ENCODE data around the gene MRPS18A. TPM values are rescaled to one million over a fixed set of nuclear protein-coding genes. Genes with fewer than 3 reads are reported as not detected.

Gene MRPS18A
- total and polyA plus RNA-seq, 2 of the 8 experiments (the other 6 are each of a cell fraction or from before 2014, with no cell fraction given) = 48.3 to 121 TPM

DNA sequence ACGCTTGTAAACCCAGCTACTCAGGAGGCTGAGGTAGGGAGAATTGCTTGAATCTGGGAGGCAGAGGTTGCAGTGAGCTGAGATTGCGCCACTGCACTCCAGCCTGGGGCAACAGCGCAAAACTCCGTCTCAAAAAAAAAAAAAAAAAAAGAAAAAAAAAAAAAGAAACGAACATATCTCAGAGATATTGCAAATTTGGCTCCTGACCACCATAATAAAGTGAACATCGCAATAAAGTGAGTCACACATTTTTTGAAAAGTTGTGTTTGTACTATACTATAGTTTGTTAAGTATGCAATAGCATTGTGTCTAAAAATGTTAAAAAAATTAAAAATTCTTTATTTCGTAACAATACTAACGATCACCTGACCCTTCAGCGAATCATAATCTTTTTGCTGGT lies 29.4 kb downstream of the MRPS18A start:
- Histone ChIP-seq H4K5ac (ENCODE audit: insufficient read length, low read depth, low read length) (no peak overlapping the region), H3K79me1 (ENCODE audit: low read depth, low read length) (no peaks in the 10 kb centered on the region), H3K4me1 (replicated peaks in 1 of 4; ENCODE audit: control insufficient read depth in 3 of 4, insufficient read depth in 4 of 4, low read length in 3 of 4) (peaks cover 0 to 4% (median 1%) of the 10 kb centered on the region in 4 experiments; a peak in 2 of 7 replicates), H2BK120ac (replicated peaks; ENCODE audit: low read depth, low read length) (no peak overlapping the region), H3K4me2 (ENCODE audit: insufficient read depth in 1 of 2, low read depth in 2 of 2, low read length in 2 of 2) (no peak overlapping the region), H2BK20ac (ENCODE audit: low read length) (no peak overlapping the region), H3K9me3 (ENCODE audit: insufficient read depth in 2 of 2, low read depth in 1 of 2, low read length in 1 of 2) (peaks cover 0 to 2% of the 10 kb centered on the region in 2 experiments; a peak in 1 of 4 replicates), H2BK15ac (ENCODE audit: low read length) (no peak overlapping the region), H3K9ac (replicated peaks in 1 of 4; ENCODE audit: extremely low read depth in 1 of 4, low read depth in 3 of 4, low read length in 3 of 4) (no peak overlapping the region), H3K23me2 (ENCODE audit: low read depth, low read length) (no peaks in the 10 kb centered on the region), H3K27ac (ENCODE audit: low read depth, low read length) (no peak overlapping the region), H3K4me3 (ENCODE audit: extremely low read depth in 1 of 4, insufficient read depth in 2 of 4, low read depth in 3 of 4, low read length in 4 of 4) (no peak overlapping the region), H2BK12ac (ENCODE audit: low read depth, low read length) (no peak overlapping the region), H2AK5ac (ENCODE audit: low read depth, low read length) (no peak overlapping the region), H3K14ac (ENCODE audit: insufficient read length) (no peak overlapping the region), H3K18ac (ENCODE audit: extremely low read depth, low read length) (no peak overlapping the region), H2AFZ (ENCODE audit: low read length) (no peak overlapping the region), H2BK5ac (ENCODE audit: low read depth, low read length) (no peak overlapping the region), H3K4ac (replicated peaks; ENCODE audit: insufficient read length, low read depth, low read length) (no peak overlapping the region), H4K91ac (replicated peaks; ENCODE audit: insufficient read length, low read length) (no peak overlapping the region), H3K79me2 (ENCODE audit: control insufficient read depth in 1 of 2, insufficient read depth in 2 of 2, low read length in 2 of 2) (no peaks in the 10 kb centered on the region), H3K36me3 (ENCODE audit: control insufficient read depth in 2 of 4, insufficient read depth in 4 of 4, low read length in 3 of 4) (no peaks in the 10 kb centered on the region), H3K27me3 (replicated peaks in 1 of 4; ENCODE audit: control insufficient read depth in 3 of 4, extremely low read depth in 1 of 4, insufficient read depth in 3 of 4, low read length in 3 of 4) (no peaks in the 10 kb centered on the region), H3K56ac (replicated peaks; ENCODE audit: insufficient read length, low read depth, low read length) (no peak overlapping the region), H4K20me1 (replicated peaks in 1 of 2; ENCODE audit: control insufficient read depth in 1 of 2, insufficient read depth in 2 of 2, low read length in 2 of 2) (no peaks in the 10 kb centered on the region), H4K8ac (ENCODE audit: extremely low read depth, insufficient read depth, low read length) (no peak overlapping the region), H3K23ac (ENCODE audit: insufficient read length) (no peak overlapping the region)
- ChIA-PET CTCF (ENCODE audit: partially characterized antibody) (interaction anchor here (0.9 to 3.2 kb wide), 4 partner anchors 8 to 427 kb away, joined by 3 to 20 read pairs (median 4); no protein-coding TSS in a partner anchor), POLR2A (ENCODE audit: partially characterized antibody) (interaction anchor here (0.7 to 2.5 kb wide), 2 partner anchors 11 to 28 kb away, joined by 3 to 9 read pairs; partner anchors contain the start of gene GTPBP2)
- 95% methylated on average over 6 of the region's 9 CpGs; no CpG with 5 or more reads in 1 of the 2 experiments for WGBS, 2 experiments (ENCODE audit: extremely low coverage in 1 of 2, insufficient coverage in 1 of 2, insufficient read length in 1 of 2, insufficient replicate concordance in 2 of 2, low coverage in 1 of 2, low lambda C conversion rate in 2 of 2, missing lambda C conversion rate in 1 of 2)
- FAIRE-seq = no peak
- DNase-seq (ENCODE audit: low read depth in 1 of 2, low spot score in 2 of 2) = no peak
- no peak for TF ChIP-seq TAF1 (IDR thresholded peaks at IDR 0.05; ENCODE audit: low read depth, low read length)
- no peak for TF ChIP-seq RAD21 (IDR thresholded peaks at IDR 0.05 in 1 of 2, conservative IDR thresholded peaks at IDR 0.05 in 1 of 2; ENCODE audit: low read depth in 2 of 2, low read length in 2 of 2)
- TF ChIP-seq POU5F1 (IDR thresholded peaks at IDR 0.05; ENCODE audit: low read depth, low read length) = no peak
- TF ChIP-seq, protein P1, sequence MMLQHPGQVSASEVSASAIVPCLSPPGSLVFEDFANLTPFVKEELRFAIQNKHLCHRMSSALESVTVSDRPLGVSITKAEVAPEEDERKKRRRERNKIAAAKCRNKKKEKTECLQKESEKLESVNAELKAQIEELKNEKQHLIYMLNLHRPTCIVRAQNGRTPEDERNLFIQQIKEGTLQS (IDR thresholded peaks at IDR 0.05; ENCODE audit: insufficient read depth, low read depth, low read length) = no peak
- no peak for TF ChIP-seq TAF7 (optimal IDR thresholded peaks at IDR 0.05; ENCODE audit: borderline replicate concordance, low read depth, low read length)
- no peak for TF ChIP-seq SIN3A (conservative IDR thresholded peaks at IDR 0.05 in 1 of 2, IDR thresholded peaks at IDR 0.05 in 1 of 2; ENCODE audit: low read depth in 1 of 2, low read length in 2 of 2)
- TF ChIP-seq SP2 (IDR thresholded peaks at IDR 0.05; ENCODE audit: low read length) = no peak
- TF ChIP-seq, protein P2, sequence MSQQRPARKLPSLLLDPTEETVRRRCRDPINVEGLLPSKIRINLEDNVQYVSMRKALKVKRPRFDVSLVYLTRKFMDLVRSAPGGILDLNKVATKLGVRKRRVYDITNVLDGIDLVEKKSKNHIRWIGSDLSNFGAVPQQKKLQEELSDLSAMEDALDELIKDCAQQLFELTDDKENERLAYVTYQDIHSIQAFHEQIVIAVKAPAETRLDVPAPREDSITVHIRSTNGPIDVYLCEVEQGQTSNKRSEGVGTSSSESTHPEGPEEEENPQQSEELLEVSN (IDR thresholded peaks at IDR 0.05) = no peak
- TF ChIP-seq RNF2 (IDR thresholded peaks at IDR 0.05; ENCODE audit: borderline replicate concordance, low read depth, low read length, missing control alignments, poor library complexity, severe bottlenecking) = no peak
- TF ChIP-seq MAFK (IDR thresholded peaks at IDR 0.05; ENCODE audit: low read depth, low read length) = no peak
- TF ChIP-seq POLR2A (IDR thresholded peaks at IDR 0.05; ENCODE audit: control extremely low read depth in 1 of 2, low read depth in 2 of 2, low read length in 2 of 2) = no peak
- TF ChIP-seq BACH1 (IDR thresholded peaks at IDR 0.05; ENCODE audit: low read length) = no peak

All from H1 (cell line).